ENCODE measurements around the gene ALG12.

ALG12 gene

DNA sequence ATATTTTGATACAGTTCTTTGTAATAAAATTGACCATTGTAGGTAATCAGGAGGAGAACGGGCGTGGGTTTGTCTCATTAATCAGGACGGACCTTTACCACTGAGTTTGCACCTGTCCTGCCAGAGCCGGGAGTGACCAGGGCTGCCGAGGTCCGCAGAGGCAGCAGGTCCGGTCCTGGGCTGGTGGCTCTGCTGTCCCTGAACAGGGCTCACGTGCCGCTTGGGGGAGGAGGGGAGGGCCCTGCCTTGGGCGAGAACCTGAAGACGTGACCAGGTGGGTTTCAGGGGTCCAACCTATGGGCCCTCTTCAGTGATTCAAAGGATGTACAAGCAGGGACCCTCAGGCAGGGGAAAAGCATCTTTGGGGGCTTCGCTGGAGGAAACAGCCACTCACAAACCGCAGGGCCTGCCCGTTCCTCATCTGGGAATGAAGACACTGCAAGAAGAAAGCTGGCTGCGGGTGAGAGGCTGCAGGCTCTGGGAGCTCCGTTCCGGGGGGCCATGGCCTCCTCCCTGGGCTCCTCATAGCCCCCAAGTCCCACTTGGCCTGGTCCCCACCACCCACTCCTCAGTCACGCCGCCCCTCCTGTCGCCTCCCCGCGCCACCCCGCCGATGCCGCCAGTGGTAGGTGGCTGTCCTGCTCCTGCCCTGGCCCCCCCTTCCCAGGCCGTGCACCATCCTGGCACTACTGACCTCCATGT lies 9.4 kb upstream of the ALG12 start:
- TF ChIP-seq, protein P1, sequence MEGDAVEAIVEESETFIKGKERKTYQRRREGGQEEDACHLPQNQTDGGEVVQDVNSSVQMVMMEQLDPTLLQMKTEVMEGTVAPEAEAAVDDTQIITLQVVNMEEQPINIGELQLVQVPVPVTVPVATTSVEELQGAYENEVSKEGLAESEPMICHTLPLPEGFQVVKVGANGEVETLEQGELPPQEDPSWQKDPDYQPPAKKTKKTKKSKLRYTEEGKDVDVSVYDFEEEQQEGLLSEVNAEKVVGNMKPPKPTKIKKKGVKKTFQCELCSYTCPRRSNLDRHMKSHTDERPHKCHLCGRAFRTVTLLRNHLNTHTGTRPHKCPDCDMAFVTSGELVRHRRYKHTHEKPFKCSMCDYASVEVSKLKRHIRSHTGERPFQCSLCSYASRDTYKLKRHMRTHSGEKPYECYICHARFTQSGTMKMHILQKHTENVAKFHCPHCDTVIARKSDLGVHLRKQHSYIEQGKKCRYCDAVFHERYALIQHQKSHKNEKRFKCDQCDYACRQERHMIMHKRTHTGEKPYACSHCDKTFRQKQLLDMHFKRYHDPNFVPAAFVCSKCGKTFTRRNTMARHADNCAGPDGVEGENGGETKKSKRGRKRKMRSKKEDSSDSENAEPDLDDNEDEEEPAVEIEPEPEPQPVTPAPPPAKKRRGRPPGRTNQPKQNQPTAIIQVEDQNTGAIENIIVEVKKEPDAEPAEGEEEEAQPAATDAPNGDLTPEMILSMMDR (IDR thresholded peaks at IDR 0.05; ENCODE audit: low read depth, low read length): no peak
- DNase-seq (ENCODE audit: low read depth in 2 of 2): no peak
- no peak overlapping the region for H3K4me3 ChIP-seq (replicated peaks in 1 of 2; ENCODE audit: low read depth in 2 of 2, low read length in 2 of 2)

DNA sequence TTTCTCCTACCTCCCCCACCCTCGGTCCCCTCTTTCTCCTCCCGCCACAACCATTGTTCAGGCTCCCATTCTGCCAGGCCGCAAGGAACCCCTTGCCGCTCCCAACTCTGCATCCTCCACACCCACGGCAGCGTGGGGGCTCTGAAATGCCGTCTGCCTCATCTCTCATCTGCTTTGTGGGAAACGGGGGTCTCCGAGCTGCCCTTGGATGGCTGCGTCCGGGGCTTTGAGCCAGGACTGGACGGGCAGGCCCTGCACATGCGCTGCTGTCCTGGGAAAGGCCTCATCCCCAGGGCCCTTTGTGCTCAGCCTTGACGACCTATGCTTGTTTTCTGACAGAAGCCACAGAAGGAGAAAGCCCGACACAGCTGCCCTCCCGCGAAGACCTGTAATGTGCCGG lies 8.7 kb upstream of the ALG12 start:
- DNase-seq (ENCODE audit: low read depth in 2 of 2): no peak
- H3K4me3 ChIP-seq (replicated peaks in 1 of 2; ENCODE audit: low read depth in 2 of 2, low read length in 2 of 2): no peak overlapping the region
- TF ChIP-seq, protein P1 (IDR thresholded peaks at IDR 0.05; ENCODE audit: low read depth, low read length): no peak

DNA sequence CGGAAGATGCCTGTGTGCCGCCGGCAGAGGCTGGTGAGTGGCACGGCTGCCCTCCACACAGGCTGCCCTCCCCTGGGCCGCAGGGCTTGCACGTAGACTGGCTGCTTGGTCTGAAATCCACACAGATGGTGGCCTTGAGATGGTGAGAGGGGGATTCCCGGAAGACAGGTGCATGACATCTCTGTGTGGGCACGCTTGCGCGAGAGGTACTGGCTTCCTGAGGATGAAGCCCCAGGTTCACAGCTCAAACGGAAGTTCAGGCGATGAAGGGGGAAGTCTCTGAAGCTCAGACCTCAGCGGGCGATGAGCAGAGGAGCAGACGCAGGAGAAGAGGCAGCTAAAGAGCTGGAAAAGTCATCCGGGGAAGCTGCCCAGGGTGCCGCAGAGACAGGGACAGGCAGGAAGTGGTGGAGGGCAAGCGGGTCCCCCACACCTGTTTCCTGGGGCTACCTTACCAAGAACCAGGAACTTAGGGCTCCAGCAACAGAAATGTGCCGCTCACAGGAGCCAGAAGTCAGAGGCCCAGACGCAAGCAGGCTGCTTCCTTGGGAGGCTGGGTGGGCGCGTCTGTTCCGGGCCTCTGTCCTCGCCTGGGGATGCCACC lies 7.4 kb upstream of the ALG12 start:
- DNase-seq (ENCODE audit: low read depth in 2 of 2): no peak
- no peak overlapping the region for H3K4me3 ChIP-seq (replicated peaks in 1 of 2; ENCODE audit: low read depth in 2 of 2, low read length in 2 of 2)
- TF ChIP-seq, protein P1 (IDR thresholded peaks at IDR 0.05; ENCODE audit: low read depth, low read length): no peak

DNA sequence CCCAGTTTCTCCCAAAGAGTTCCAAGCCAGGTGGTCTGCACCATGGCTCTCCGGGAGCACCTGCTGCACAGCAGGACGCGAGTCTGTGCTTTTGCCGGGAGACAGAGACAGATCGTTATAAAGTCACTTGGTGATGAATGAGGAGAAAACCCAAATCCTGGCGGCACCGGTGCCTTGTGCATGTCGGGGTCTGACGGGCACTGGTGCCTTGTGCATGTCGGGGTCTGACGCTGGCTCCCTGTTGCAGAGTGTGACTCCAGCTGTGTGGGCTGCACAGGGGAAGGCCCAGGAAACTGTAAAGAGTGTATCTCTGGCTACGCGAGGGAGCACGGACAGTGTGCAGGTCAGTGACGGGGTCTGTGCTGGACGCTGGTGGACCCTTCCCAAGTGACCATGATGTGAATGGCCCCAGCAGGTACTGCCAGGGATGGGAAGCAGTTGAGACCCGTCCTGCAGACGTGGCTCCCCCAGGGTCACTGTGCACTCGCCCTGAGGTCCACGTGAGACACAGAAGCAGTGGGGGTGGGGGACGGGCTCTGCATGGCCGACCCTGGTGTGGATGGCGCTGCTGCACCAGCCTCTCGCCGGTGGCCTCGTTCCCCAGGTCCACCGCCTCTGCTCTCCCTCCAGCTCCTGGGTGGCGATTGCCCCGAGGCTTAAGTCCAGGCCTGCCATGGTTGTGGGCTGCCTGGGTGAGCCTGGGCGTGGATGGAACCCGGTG lies 6.0 kb upstream of the ALG12 start:
- H3K4me3 ChIP-seq (replicated peaks in 1 of 2; ENCODE audit: low read depth in 2 of 2, low read length in 2 of 2): no peak overlapping the region
- DNase-seq (ENCODE audit: low read depth in 2 of 2): no peak
- TF ChIP-seq, protein P1 (IDR thresholded peaks at IDR 0.05; ENCODE audit: low read depth, low read length): no peak

DNA sequence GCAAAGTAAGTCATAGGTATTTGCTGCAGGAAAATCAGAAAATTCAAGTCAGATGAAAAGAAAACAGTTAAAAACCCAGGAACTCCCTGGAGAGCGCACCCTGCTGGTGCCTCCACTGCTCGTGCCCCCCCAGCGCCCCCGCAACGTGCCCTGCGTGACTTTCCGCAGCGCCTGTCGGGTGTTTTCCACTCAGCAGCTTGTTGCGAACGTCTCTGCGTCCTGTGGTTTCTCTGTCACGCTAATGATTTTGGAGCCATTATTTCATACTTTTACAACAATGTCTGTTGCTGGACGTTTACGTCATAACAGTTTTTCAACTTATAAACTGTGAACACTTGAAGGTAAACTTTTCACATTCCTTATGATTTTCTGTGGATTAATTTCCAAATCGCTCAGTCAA lies 5.2 kb upstream of the ALG12 start:
- no peak overlapping the region for H3K4me3 ChIP-seq (replicated peaks in 1 of 2; ENCODE audit: low read depth in 2 of 2, low read length in 2 of 2)
- TF ChIP-seq, protein P1 (IDR thresholded peaks at IDR 0.05; ENCODE audit: low read depth, low read length): peak; percentile 6
- no peak for DNase-seq (ENCODE audit: low read depth in 2 of 2)

DNA sequence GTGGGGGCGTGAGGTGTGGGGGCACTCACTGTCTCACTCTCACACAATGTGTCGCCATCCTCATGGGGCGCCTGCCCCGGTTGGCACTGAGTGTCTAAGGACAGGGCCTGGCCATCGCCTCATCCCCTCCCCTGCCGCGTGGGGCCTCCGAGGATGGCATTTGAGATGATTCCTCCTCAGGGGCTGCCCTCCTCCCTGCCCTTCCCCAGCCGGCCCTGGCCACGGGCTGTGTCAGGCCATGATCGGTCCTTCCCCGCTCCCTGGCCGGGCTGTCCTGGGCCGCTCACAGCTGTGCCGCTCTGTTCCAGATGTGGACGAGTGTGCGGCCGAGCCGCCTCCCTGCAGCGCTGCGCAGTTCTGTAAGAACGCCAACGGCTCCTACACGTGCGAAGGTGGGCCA lies 4.7 kb upstream of the ALG12 start:
- no peak overlapping the region for H3K4me3 ChIP-seq (replicated peaks in 1 of 2; ENCODE audit: low read depth in 2 of 2, low read length in 2 of 2)
- DNase-seq (ENCODE audit: low read depth in 2 of 2): no peak
- TF ChIP-seq, protein P1 (IDR thresholded peaks at IDR 0.05; ENCODE audit: low read depth, low read length): no peak
